Suppressor macrophage treated with lipopolysaccharide for 1 hour (primary cell): ENCODE measurements around the gene HMX1.

Experiments
- DNase-seq, 3 donors: peaks; one replicate each; pipeline ENCODE4 v3.0.0-alpha.2; 2020 to 2022

The HMX1 gene

GRCh38 chr4:8838961-8839431 lies 32.6 kb downstream of the HMX1 start:
- no peak for DNase-seq

DNA sequence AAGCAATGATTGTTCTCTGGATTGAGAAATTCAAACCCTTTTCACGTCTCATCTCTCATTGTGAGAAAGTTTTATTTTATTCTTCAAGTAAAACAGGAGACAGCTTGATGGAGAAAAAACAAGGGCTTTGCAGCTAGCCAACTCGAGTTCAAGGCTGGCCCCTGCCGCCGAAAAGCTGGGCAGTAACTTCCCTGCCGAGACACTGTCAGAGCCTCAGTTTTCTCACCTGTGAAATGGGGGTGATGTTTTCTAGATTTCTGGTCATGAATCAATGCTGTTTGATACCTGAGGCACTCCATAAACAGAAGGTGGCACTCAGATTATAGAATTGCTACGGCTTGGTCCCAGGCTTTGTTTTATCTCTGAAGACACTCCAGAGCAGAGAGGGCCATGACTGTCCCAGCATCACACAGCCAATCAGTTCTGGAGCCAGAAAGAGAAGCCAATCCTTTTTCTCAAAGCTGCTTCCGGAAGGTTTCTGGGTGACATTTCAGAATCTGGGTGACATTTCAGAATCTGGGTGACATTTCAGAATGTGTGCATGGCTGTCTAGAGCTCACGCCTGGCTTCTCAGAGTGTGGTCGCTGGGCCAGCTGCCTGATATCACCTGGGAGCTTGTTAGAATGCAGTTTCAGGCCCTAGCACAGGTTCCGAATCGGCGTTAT lies 33.2 kb downstream of the HMX1 start:
- DNase-seq = no peak

GRCh38 chr4:8837181-8837841 lies 34.3 kb downstream of the HMX1 start:
- DNase-seq = no peak

DNA sequence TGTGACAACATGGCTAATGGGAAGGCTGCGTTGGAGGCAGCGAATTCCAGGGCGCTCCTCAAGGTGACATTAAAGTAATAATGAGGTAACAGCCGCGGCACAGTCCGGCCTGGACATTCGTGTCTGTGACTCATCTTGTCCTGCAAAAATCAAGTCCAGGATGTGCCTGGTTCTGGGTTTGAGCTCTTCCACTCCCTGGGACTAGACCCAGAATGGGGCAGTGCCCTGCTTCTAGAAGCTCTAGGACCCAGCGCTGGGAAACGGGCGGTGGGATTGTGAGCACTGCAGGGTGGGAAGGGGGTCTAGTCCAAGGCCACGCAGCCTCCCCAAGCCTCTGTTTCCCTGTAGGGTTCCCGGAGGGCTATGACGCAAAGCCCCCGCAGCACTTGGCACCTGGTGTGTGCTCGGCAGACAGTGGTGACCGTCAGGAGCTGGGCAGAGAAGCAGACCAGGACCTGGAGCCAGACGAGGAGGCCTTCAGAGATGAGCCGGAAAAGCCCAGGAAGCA lies 34.9 kb downstream of the HMX1 start:
- DNase-seq = no peak

GRCh38 chr4:8835521-8836365 lies 35.9 kb downstream of the HMX1 start:
- DNase-seq = no peak

GRCh38 chr4:8834681-8835220 lies 36.9 kb downstream of the HMX1 start:
- DNase-seq = no peak

DNA sequence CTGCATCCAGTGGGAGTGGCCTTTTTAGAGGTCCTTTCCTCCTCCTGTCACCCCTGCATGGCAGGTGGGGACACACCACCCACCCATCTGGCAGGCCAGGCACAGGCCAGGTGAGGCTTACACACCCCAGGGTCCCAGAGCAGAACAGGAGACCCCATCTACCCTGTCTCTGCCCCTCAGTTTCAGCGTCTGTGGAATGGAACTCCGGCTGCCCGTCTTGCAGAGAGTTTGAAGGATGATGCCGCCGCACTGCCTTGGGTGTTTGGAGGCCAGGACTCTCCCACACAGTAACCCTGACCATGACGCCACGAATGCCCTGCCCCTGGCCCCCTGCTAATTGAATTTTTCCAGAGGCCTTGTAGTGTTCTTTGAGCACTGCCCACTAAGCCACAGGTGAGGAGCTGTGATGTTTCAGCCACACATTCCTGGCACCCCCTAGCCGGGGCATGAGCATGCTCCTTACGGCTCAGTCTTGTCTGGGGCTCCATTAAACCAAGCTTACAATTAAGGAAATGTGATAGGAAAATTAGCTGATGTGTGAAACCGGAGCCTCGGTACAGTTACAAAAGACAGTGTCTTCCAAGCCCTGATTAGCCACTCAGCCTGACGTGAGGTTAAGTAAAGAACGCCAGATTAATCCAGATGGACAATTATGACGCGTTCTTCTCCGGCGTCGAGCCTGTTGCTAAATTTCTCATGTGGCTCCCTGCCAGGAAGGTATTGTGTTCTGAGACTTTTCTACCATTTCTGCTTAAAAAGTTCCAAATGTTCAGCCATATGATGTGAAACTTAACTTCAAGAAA lies 39.3 kb downstream of the HMX1 start:
- DNase-seq = no peak

- no peak for DNase-seq
These were observed 40.2 kb downstream of the HMX1 start for GRCh38 chr4:8831221-8832112.

DNA sequence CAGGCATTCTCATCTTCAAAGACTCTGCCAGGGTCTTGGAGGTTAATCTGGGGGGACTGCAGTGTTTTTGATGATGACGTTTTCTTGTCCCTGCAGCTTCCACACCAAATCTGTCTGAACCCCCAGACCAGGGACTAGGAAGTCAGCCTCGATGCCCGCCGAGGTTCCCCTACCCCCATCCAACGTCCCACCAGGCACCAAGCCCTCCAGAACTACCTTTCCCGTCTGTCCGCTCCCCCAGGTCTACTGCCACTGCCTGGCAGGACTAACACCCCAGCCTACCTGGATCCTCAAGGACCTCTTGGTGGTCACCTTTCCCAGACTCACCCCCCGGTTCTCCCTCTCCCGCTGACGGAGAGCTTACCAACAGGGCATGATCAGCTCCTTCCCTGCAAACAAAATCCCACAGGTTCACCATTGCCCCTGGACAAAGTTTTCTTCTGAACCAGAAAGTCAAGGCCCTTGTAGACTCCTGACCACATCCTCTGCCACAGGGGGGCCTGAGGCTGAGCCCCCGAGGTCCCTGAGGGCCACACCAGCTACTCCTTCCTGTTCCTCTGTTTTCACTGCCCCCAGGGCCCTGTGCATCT lies 40.9 kb downstream of the HMX1 start:
- DNase-seq = no peak

GRCh38 chr4:8830056-8830455 lies 41.6 kb downstream of the HMX1 start:
- DNase-seq = no peak

GRCh38 chr4:8829584-8829983 lies 42.1 kb downstream of the HMX1 start:
- DNase-seq = no peak

GRCh38 chr4:8828869-8829268 lies 42.8 kb downstream of the HMX1 start:
- DNase-seq = no peak

GRCh38 chr4:8821151-8821950 lies 50.3 kb downstream of the HMX1 start:
- no peak for DNase-seq

GRCh38 chr4:8820178-8821102 lies 51.2 kb downstream of the HMX1 start:
- DNase-seq = no peak

DNA sequence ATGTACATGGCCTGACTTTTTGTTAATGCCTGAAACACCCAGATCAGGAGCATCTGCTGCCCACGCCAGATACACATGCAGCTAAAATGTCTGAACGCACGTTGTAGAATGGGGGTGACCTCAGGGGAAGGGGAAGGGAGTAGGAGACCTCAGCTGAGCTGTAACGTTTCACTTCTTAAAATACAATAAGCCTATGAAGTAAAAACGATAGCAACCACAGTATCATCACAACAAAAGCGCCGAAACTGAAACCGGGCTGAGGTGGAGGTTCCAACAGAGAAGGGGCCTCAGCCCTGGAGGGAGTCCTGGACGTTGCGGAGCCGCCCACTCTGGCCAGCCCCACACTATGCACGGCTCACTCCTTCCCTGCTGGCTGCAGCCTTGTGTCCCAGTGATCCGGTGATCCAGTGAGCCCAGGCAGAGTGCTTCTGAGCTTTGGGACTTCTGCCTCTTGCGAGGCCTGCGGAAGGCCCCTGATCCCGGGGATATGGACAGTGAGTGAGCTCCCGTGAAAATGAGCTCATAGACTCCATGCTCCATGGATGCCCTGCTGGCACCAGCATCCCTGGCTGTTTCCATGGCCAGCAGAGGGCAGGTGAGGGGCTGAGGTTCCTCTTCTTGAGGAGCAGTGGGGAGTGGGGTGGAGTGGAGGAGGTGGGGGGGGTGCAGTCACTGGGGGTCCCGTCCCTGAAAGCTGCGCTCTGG lies 52.0 kb downstream of the HMX1 start:
- no peak for DNase-seq

DNA sequence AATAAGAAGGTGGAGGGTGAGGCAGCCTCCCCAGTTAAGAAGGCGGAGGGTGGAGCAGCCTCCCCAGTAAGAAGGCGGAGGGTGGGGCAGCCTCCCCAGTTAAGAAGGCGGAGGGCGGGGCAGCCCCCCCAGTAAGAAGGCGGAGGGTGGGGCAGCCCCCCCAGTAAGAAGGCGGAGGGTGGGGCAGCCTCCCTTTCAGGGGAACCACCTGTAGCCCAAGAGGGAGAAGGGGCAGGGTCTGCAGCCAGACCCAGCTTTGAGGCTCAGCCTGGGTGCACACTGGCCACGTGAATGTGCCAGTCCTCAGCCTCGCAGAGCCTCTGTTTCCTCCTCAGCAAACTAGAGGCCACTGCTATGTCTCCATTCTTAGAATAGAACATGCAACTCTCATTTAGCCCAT lies 52.6 kb downstream of the HMX1 start:
- DNase-seq = no peak

GRCh38 chr4:8818063-8818881 lies 53.4 kb downstream of the HMX1 start:
- DNase-seq = no peak

GRCh38 chr4:8817813-8818062 lies 53.9 kb downstream of the HMX1 start:
- no peak for DNase-seq
